Ureter (tissue), 1 donor: ENCODE results near the gene ITPKC. TPM values are rescaled to one million over a fixed set of nuclear protein-coding genes. Genes with fewer than 3 reads are reported as not detected.

Experiments used
- total RNA-seq: library from RNA; stranded (reverse); gene quantifications from one replicate; pipeline ENCODE4 v1.2.4, GENCODE V29; 2023
- donor health status: DM: yes; HTN: yes; CAD: no.

The ITPKC gene
- total RNA-seq, 1 donor from 2014 or later: 35.0 TPM

Other genes starting within 250 kb of the ITPKC start
- 61.2 TPM for gene SHKBP1, start 140.2 kb upstream of the ITPKC start, total RNA-seq
- 239 TPM for gene LTBP4, start 115.7 kb upstream of the ITPKC start, total RNA-seq
- gene NUMBL, start 26.5 kb upstream of the ITPKC start, total RNA-seq: 30.3 TPM
- gene COQ8B, start 226 bp upstream of the ITPKC start, total RNA-seq: 35.0 TPM
- gene ACTMAP, start 33.4 kb downstream of the ITPKC start, total RNA-seq: 11.3 TPM
- 74.0 TPM for gene SNRPA, start 34.1 kb downstream of the ITPKC start, total RNA-seq
- gene MIA, start 58.4 kb downstream of the ITPKC start, total RNA-seq: not detected
- 45.3 TPM for gene RAB4B, start 61.1 kb downstream of the ITPKC start, total RNA-seq
- 79.3 TPM for gene EGLN2, start 82.1 kb downstream of the ITPKC start, total RNA-seq
- gene CYP2A6, start 133.3 kb downstream of the ITPKC start, total RNA-seq: not detected
- not detected for gene CYP2A7, start 165.1 kb downstream of the ITPKC start, total RNA-seq